ENCODE results near the gene TMTC4.

DNA sequence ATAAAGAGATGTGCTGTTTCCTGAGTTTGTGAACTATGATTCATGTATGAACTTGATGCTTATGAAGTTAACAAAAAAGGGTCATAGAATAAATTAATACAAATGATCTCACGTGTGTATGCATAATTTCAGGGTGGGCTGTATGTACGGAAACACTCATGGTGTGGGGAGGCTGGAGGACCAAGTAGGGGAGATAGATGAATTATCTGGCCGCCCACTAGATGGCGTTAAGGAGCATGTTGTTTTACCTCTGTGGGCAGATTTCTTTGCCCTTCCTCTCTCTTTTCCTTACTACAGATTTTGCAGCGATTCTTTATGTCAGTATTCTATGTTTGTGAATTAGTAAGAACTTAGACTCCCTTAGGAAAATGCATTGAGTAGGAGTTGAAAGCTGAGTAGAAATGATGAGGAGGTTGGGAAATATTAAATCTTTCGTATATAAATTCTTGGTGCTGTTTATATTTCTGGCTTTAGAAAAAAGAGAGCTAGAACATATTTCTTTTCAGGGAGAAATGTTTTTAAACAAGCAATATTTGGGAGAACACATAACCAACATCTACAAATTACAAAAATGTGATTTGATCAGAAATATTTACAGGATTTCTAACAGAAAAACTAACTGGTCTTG is 47.4 kb upstream of the TMTC4 start:
- TF ChIP-seq POLR2A (IDR thresholded peaks at IDR 0.05) = no peak
- TF ChIP-seq, protein P1, sequence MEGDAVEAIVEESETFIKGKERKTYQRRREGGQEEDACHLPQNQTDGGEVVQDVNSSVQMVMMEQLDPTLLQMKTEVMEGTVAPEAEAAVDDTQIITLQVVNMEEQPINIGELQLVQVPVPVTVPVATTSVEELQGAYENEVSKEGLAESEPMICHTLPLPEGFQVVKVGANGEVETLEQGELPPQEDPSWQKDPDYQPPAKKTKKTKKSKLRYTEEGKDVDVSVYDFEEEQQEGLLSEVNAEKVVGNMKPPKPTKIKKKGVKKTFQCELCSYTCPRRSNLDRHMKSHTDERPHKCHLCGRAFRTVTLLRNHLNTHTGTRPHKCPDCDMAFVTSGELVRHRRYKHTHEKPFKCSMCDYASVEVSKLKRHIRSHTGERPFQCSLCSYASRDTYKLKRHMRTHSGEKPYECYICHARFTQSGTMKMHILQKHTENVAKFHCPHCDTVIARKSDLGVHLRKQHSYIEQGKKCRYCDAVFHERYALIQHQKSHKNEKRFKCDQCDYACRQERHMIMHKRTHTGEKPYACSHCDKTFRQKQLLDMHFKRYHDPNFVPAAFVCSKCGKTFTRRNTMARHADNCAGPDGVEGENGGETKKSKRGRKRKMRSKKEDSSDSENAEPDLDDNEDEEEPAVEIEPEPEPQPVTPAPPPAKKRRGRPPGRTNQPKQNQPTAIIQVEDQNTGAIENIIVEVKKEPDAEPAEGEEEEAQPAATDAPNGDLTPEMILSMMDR (IDR thresholded peaks at IDR 0.05) = peak in 2 of 3 donors; percentile 40 to 51

Measured in breast epithelium (tissue), 3 donors.